NT2/D1 (cell line): Measurements from ENCODE around the gene GABRR2.

Source experiments
- SUZ12 ChIP-seq: IDR thresholded peaks from 2 replicates; pipeline ENCODE4 v1.6.1; 2011; ENCODE audit not compliant: insufficient read length, insufficient read depth; ENCODE audit errors: extremely low read depth
- YY1 ChIP-seq: IDR thresholded peaks from 2 replicates; pipeline ENCODE4 v1.6.1; 2011; ENCODE audit not compliant: insufficient read length, insufficient read depth

GRCh38 chr6:89237158-89237557, 77.9 kb downstream of the GABRR2 start:
- TF ChIP-seq YY1, result no peak
- no peak for TF ChIP-seq SUZ12
